GM21381 (cell line): ENCODE measurements around the gene ANAPC16.
"Not testable (repeated sequence)": the region's sequence is repeated elsewhere in the genome, so short reads cannot be mapped to it uniquely, and the experiment has no call there.

ENCODE experiments used
- ATAC-seq: cut with Tn5 transposase; IDR thresholded peaks from one replicate; pipeline ENCODE4 v1.9.1; 2021; ENCODE audit warnings: mild to moderate bottlenecking, moderate library complexity; ENCODE audit not compliant: unreplicated experiment

The ANAPC16 gene

DNA sequence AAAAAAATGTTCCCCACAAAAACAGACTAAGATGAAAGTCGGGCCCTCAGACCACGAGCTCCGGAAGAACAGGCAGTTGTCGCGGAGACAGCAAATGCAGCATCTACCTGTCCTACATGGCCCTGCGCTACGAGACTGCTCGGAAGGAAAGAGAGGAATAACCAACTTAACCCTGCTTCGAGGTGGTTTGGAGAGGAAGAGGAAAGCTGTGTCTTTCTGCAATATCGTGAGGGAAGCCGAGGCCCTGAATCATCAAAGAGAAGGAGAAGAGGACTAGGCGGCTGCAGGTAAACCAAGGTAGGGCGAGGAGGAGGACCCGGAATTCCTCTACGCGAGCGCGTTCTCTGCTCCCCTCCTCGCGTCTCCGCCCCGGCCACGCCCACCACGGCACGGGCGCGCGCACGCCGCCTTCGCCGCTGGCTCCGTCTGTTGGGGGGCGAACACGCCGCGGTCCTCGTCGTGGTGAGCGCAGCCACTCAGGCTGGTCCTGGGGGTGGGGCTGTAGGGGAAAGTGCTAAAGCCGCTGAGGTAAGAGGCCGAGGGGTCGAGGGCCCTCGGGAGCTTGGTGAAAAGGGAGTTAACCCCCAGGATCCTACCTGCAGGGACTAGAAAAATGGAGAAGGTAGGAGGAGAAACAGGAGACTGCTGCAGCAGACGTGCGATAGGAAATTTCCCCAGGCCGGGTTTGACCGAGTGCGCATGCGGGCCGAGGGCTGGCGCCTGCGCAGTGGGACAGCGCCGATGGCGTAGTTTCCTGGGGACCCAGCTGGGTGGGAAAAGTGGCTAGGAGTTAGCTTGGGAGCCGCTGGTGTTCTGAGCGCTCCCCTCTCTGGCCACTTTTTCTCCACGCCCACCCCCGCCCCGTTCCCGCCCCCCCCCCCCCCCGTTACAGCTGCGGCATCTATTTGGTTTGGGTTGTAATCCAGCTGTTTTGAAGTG lies at the start of gene ANAPC16, which contains the start of gene ASCC1:
TSS of gene ANAPC16 (plus strand) at position 402 of the 939 bp plus-strand sequence. CDS start 7,903 bp downstream, outside the sequence.
TSS of gene ASCC1 (minus strand) at position 666 of the 939 bp plus-strand sequence. CDS start 2,978 bp downstream, outside the sequence.
- peak; percentile 72 for ATAC-seq

DNA sequence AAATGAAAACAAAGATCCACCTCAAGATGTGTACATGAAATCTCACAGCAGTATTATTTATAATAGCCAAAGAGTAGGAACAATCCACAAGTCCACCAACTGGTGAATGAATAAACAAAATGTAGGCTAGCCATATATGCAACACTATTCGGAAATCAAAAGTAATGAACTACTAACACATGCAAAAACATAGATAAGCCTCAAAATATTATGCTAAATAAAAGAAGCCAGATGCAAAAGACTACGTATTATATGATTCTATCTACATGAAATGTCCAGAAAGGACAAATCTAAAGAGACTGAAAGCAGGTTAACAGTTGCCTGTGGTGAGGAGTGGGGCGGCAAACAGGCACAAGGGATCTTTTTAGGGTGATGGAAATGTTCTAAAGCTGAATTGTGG lies 48.7 kb upstream of the ANAPC16 start:
- no peak for ATAC-seq

DNA sequence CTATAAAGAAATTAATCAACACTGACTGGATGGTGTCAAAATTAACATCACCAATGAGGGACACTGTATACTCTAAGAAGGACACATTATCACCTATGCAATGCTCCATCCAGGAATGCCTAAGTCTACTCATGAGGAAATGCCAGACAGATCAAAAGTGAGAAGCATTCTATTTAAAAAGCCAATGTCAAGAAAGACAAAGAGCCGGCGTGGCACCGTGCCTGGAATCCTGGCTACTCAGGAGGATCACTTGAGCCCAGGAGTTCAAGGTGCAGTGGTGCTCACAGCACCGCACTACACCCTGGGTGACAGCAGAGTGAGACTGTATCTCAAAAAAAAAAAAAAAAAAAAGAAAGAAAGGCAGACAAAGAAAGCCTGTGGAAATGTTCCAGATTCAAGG lies 45.5 kb upstream of the ANAPC16 start:
- no peak for ATAC-seq

DNA sequence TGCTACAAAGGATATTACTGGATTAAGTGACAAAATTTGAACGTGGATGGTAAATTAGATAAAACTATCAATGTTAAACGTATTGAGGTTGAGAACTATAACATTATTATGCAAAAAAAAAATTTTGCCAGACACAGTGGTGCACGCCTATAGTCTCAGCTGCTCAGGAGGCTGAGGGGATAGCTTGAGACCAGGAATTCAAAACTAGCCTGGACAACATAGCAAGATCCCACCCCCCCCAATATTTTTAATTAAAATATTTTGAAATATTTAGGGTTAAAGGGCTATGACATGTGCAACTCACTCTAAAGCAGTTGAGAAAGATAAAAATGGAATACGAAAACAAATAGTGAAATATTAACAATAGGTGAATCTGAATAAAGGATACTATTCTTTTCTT lies 45.1 kb upstream of the ANAPC16 start:
- ATAC-seq = no peak

DNA sequence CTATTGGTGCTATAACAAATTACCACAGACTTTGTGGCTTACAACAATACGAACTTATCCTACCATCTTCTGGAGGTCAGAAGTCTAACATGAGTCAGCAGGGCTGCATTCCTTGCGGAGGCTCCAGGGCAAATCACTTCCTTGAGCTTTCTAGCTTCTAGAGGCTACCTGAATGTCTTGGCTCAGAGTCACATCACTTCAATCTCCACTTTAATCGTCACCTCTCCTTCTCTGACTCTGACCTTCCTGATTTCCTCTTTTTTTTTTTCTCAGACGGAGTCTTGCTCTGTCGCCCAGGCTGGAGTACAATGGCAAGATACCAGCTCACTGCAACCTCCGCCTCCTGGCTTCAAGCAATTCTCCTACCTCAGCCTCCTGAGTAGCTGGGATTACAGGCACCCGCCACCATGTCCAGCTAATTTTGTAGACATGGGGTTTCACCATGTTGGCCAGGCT lies 44.6 kb upstream of the ANAPC16 start:
- ATAC-seq = no peak

- no peak for ATAC-seq
These were observed 42.6 kb upstream of the ANAPC16 start for GRCh38 chr10:72173262-72173618.

DNA sequence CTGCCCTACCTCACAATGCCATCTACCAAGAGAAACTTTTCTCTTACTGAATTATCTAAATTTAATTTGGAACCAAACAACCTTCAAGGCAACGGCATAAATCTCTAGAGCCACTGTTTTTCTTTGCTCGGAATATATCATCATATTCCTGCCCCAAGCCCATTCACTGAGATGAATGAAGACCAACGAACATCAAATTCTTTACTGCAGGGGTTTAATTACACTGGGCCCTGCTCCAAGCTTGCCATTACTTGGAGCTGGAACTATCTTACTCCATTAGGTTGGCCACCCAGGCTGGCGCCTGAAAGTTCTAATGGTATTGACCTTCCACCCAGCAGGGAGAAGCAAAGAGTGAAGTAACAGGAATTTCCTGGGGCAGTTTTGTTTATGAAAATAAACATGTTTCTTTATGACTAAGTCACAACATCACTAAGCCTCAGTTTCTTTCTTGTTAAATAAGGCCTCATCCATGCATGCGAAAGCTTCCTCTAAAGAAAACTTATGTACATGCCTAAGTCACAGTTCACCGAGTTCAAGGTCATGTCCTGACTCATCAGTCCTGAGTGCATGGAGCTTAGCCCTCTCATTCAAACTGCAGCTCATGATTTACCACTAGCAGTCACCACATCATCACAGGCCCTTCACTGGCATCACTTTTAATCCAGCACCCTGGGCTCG lies 42.1 kb upstream of the ANAPC16 start:
- no peak for ATAC-seq

DNA sequence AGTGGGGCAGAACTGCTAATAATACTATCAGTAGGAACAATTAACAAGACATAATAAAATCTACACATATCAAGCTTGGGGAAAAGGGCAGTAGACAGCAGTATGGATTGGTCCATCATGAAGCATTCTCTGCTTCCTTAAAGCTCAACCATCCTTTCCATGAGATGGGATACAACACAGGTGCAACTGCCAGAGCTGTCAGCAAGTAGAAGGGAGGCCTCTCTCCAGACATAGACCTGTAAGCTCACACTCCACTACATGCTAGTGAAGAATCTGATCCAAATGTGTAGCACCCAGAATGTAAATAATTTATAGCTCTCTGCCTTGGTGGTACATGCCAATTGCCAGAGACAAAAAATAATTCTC lies 41.5 kb upstream of the ANAPC16 start:
- ATAC-seq = no peak

GRCh38 chr10:72175149-72175548 lies 40.7 kb upstream of the ANAPC16 start:
- ATAC-seq = no peak

DNA sequence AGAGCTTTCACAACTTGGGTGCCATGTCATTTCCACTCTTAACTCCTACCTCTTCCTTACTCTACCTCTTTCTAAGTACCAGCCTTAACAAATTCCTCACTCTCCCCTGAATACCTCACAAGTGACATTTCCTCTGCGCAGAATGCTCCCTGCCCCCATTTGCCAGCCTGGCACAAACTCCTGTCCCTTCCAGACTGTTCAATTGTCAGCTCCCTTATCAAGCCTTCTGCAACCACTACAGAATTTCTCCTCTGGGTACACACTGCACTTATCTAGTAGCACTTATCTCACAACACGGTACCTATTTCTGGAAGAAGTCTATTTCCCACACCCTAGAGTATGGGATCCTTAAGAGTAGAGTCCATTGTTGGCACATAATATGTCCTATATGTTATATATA lies 39.1 kb upstream of the ANAPC16 start:
- ATAC-seq = no peak

DNA sequence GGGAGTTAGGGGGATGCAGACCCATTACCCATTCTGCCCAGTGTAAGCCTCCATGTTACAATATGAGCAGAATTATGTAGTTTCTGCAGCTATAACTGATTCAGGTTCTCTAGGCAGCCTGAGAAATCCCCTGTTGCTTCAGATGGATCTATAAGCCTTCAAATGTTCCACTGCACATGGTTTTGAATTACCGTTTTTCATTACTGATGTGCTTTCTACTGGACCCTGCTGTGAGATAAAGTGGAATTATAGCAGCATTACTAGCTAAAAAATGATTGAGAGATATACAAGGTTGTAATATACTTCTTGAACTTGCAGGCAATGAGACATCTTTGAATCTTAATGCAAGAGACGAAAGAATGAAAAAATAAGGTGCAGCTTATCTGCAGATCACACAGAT lies 38.4 kb upstream of the ANAPC16 start:
- no peak for ATAC-seq

DNA sequence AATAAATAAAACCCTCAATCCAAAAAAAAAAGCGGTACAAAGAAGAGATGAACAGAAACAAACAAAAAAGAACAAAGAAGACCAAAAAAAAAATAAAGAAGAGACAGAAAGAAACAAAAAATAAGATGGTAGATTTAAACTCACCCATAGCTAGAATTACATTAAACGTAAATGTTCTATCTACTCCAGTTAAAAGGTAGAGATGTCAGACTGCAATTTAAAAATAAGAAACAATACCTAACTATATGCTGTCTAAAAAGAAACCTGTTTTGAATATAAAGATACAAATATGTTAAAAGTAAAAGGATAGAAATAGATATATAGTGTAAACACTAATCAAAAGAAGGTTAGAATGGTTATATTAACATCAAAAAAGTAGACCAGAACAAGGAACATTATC lies 31.7 kb upstream of the ANAPC16 start:
- ATAC-seq = no peak

DNA sequence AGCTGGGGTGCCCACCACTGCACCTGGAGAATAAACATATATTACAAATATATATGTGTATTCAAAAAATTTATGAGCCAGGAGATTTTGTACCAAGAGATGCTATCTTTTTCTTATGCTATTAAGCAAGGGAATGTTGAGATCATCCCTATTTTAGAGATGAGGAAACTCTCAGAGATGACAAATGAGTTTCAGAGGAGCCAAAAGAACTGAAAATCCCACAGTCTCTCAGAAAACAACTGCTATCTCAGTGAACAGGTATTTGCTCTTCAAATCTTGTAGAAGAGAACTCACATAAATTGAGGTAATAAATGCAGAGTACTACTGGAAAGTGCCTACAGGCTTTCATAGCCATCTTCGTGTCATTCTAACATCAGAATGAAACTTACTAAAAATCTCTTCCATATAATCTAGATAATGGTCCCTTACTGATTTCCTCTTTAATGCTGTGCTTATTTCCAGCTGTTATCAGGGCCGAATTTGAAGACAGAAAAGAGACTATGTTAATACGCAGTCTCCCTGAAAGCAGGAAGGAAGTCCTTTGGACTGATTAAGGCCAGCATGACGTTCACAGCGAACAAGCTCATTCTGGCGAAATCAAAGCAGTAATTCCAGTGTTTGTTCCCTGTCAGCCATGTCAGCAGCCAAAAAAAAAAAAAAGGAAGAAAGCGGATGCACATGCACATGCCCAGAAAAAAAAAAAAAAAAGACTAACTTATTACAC lies 29.4 kb upstream of the ANAPC16 start:
- ATAC-seq = no peak

- ATAC-seq = no peak
These were observed 28.9 kb upstream of the ANAPC16 start for GRCh38 chr10:72186982-72187330.

- ATAC-seq = no peak
These were observed 20.9 kb upstream of the ANAPC16 start for GRCh38 chr10:72194949-72195348.

- no peak for ATAC-seq
These were observed 14.9 kb upstream of the ANAPC16 start for GRCh38 chr10:72200883-72201282.

GRCh38 chr10:72201293-72201692 lies 14.5 kb upstream of the ANAPC16 start:
- ATAC-seq = no peak

DNA sequence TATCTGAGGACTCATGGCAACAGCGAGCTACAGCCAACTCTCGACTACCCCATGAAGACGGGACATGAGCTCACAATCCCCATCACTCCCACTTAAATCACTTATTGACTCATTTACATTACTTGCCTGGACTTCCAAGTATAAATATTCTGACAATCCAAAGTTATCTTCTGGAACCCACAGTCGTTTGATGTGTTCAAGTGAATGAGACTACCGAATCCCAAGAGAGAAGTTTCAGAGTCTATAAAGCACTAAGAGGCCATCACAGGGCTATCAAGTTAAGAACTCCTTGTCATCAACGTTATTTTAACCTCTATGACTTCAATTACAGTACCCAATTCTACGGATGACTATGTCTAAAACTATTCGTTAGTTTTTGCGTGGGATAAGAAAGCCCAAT lies 11.5 kb upstream of the ANAPC16 start:
- no peak for ATAC-seq

DNA sequence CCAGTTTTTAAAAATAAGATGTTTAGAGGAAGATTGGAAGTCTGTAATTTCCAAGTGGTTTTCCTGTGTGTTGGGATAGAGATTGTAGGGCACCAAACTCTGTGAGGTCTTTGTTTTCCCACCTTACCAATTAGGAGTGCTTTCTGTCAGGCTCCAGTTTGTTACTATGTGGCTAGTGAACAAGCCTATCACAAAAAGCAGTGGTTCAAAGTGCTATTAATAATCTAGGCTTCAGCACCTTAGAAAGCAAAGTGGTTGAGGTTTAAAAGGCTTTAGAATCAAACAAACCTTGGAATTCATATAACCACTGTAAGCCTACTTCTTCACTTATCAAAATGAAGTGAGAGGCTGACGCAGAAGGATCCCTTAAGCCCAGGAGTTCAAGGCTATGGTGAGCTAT lies 11.1 kb upstream of the ANAPC16 start:
- no peak for ATAC-seq

GRCh38 chr10:72206511-72207229 lies 9.1 kb upstream of the ANAPC16 start:
- ATAC-seq = no peak

DNA sequence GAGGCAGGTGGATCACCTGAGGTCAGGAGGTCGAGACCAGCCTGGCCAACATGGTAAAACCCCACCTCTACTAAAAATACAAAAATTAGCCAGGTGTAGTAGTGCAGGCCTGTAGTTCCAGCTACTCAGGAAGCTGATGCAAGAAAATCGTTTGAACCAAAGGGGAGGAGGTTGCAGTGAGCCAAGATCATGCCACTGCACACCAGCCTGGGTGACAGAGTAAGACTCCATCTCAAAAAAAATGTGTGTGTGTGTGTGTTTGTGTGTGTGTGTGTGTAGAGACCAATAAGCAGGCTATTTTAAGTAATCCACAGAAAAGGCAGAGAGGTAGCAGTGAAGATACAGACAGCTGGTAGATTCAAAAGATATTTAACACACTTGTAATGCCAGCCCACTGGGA lies 7.3 kb upstream of the ANAPC16 start:
- not testable (repeated sequence) for ATAC-seq
